HepG2 (cell line): Measurements from ENCODE around the gene ASB4. TPM values are rescaled to one million over a fixed set of nuclear protein-coding genes. Genes with fewer than 3 reads are reported as not detected.

ENCODE experiments used
- CAMTA2 ChIP-seq: sonication (generic); formaldehyde crosslinking; IDR thresholded peaks from 2 replicates; pipeline ENCODE4 v1.4.0; 2020; ENCODE audit warnings: mild to moderate bottlenecking, missing genetic modification reagents, borderline replicate concordance
- ELF3 ChIP-seq: IDR thresholded peaks from 2 replicates; pipeline ENCODE4 v1.6.1; 2016; ENCODE audit warnings: missing genetic modification reagents, missing compliant biosample characterization
- JDP2 ChIP-seq: sonication (generic); formaldehyde crosslinking; IDR thresholded peaks from 2 replicates; pipeline ENCODE4 v1.8.1; 2022; ENCODE audit warnings: missing genetic modification reagents, borderline replicate concordance
- KAT8 ChIP-seq: IDR thresholded peaks from 2 replicates; pipeline ENCODE4 v1.6.1; 2016; ENCODE audit warnings: missing genetic modification reagents, missing compliant biosample characterization
- KLF16 ChIP-seq, 2 experiments: sonication (generic) in 1 of 2; formaldehyde crosslinking in 1 of 2; IDR thresholded peaks; 2 replicates each; pipeline versions ENCODE4 v1.6.1 to v1.8.0; 2016 to 2023; ENCODE audit warnings: missing genetic modification reagents in 2 of 2, missing compliant biosample characterization in 1 of 2
- KLF6 ChIP-seq: IDR thresholded peaks from 2 replicates; pipeline ENCODE4 v1.8.0; 2016; ENCODE audit warnings: missing biosample characterization, missing genetic modification reagents
- KMT2B ChIP-seq: IDR thresholded peaks from 2 replicates; pipeline ENCODE4 v1.6.1; 2016; ENCODE audit warnings: missing genetic modification reagents, missing compliant biosample characterization
- PITX1 ChIP-seq: sonication (generic); formaldehyde crosslinking; IDR thresholded peaks from 2 replicates; pipeline ENCODE4 v1.5.1; 2020; ENCODE audit warnings: mild to moderate bottlenecking, missing genetic modification reagents
- RCOR2 ChIP-seq: IDR thresholded peaks from 2 replicates; pipeline ENCODE4 v1.6.1; 2016; ENCODE audit warnings: missing biosample characterization, missing genetic modification reagents
- WIZ ChIP-seq: sonication (generic); formaldehyde crosslinking; IDR thresholded peaks from 2 replicates; pipeline ENCODE4 v1.5.1; 2020; ENCODE audit warnings: mild to moderate bottlenecking, missing genetic modification reagents
- ZBTB38 ChIP-seq: sonication (generic); formaldehyde crosslinking; IDR thresholded peaks from 2 replicates; pipeline ENCODE4 v1.5.1; 2020; ENCODE audit warnings: mild to moderate bottlenecking, missing genetic modification reagents
- ZFP37 ChIP-seq: sonication (generic); formaldehyde crosslinking; IDR thresholded peaks from 2 replicates; pipeline ENCODE4 v1.4.0; 2020; ENCODE audit warnings: missing genetic modification reagents, borderline replicate concordance
- ZMAT3 ChIP-seq: sonication (generic); formaldehyde crosslinking; conservative IDR thresholded peaks from 2 replicates; pipeline ENCODE4 v1.7.0; 2021; ENCODE audit warnings: missing genetic modification reagents
- ZNF331 ChIP-seq: sonication (generic); formaldehyde crosslinking; IDR thresholded peaks from 2 replicates; pipeline ENCODE4 v1.4.0; 2020; ENCODE audit warnings: missing genetic modification reagents
- ZNF543 ChIP-seq: sonication (generic); formaldehyde crosslinking; IDR thresholded peaks from 2 replicates; pipeline ENCODE4 v1.4.0; 2020; ENCODE audit warnings: mild to moderate bottlenecking, missing genetic modification reagents
- ZSCAN20 ChIP-seq: sonication (generic); formaldehyde crosslinking; IDR thresholded peaks from 2 replicates; pipeline ENCODE4 v1.4.0; 2020; ENCODE audit warnings: missing genetic modification reagents, mild to moderate bottlenecking, borderline replicate concordance
- polyA plus RNA-seq, 8 experiments: library from polyadenylated mRNA; depleted of rRNA in 3 of 8; stranded (reverse) in 7 of 8; unstranded in 1 of 8; fragments of >200 nt; fragmentation: Illumina TruSeq in 4 of 8; extraction: Trizol in 4 of 8; gene quantifications; 2 replicates each; pipeline versions ENCODE4 v1.2.1 to v1.2.3, GENCODE V29; 2011 to 2016; ENCODE audit warnings: low read depth in 4 of 8, missing spikeins in 1 of 8, mixed read lengths in 1 of 8; ENCODE audit not compliant: insufficient read depth in 1 of 8
- total RNA-seq, 5 experiments: library from RNA; depleted of rRNA; stranded (reverse); fragments of >200 nt; fragmentation: Illumina TruSeq; extraction: Trizol; gene quantifications; 2 replicates each; pipeline ENCODE4 v1.2.3, GENCODE V29; 2016; ENCODE audit warnings: low read depth in 1 of 5
- TF ChIP-seq, protein P1 (sequence below): sonication (generic); formaldehyde crosslinking; conservative IDR thresholded peaks from 2 replicates; pipeline ENCODE4 v1.4.0; 2020; ENCODE audit warnings: missing genetic modification reagents
- TF ChIP-seq, protein P2 (sequence below): sonication (generic); formaldehyde crosslinking; IDR thresholded peaks from 2 replicates; pipeline ENCODE4 v1.5.1; 2020; ENCODE audit warnings: missing genetic modification reagents, mild to moderate bottlenecking, borderline replicate concordance
- TF ChIP-seq, protein P3 (sequence below): sonication (generic); formaldehyde crosslinking; IDR thresholded peaks from 2 replicates; pipeline ENCODE4 v1.4.0; 2020; ENCODE audit warnings: missing genetic modification reagents
- TF ChIP-seq, protein P4 (sequence below): IDR thresholded peaks from 2 replicates; pipeline ENCODE4 v1.6.1; 2016
- TF ChIP-seq, protein P5 (sequence below): IDR thresholded peaks from 2 replicates; pipeline ENCODE4 v1.6.1; 2016; ENCODE audit warnings: low read depth

ASB4 gene
- total and polyA plus RNA-seq, 2 of the 13 experiments (the other 11 are each of a cell fraction or from before 2014, with no cell fraction given) = 1.1 to 4.0 TPM

DNA sequence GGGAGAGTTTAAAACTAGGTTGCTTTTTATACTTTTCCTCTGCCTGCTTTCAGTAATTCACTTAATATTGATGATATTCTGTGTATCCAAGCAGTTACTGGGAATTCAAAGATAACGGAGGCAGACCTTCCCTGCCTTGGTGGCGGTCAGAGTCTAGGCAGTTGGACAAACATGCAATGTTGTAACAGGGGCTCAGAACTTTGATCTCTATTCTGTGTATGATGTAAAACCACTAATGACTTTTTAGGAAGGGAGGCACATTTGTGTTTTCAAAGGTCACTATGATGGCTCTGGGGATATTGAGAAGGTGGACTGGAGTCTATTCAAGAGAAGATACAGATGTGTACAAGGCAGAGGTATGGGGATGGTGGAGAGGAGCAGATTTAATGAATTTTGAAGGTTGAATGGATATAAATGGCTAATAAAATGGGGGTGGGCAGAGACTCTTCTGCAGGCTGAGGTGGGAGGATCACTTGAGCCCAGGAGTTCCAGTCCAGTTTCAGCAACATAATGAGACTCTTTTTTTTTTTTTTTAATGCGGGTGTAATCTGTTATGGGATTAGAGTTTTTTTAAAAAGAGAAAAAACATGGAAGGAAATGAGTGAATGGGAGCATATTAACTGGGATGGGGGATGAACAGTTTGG, 45.2 kb upstream of the ASB4 start (continued):
- TF ChIP-seq, protein P1, sequence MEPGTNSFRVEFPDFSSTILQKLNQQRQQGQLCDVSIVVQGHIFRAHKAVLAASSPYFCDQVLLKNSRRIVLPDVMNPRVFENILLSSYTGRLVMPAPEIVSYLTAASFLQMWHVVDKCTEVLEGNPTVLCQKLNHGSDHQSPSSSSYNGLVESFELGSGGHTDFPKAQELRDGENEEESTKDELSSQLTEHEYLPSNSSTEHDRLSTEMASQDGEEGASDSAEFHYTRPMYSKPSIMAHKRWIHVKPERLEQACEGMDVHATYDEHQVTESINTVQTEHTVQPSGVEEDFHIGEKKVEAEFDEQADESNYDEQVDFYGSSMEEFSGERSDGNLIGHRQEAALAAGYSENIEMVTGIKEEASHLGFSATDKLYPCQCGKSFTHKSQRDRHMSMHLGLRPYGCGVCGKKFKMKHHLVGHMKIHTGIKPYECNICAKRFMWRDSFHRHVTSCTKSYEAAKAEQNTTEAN (CRISPR knock-in tag) = peak; percentile 73; the same call in 1 of the 2 replicates
- TF ChIP-seq ZFP37 (CRISPR knock-in tag) = no peak
- TF ChIP-seq ZNF543 (CRISPR knock-in tag) = peak; percentile 73
- TF ChIP-seq, protein P2, sequence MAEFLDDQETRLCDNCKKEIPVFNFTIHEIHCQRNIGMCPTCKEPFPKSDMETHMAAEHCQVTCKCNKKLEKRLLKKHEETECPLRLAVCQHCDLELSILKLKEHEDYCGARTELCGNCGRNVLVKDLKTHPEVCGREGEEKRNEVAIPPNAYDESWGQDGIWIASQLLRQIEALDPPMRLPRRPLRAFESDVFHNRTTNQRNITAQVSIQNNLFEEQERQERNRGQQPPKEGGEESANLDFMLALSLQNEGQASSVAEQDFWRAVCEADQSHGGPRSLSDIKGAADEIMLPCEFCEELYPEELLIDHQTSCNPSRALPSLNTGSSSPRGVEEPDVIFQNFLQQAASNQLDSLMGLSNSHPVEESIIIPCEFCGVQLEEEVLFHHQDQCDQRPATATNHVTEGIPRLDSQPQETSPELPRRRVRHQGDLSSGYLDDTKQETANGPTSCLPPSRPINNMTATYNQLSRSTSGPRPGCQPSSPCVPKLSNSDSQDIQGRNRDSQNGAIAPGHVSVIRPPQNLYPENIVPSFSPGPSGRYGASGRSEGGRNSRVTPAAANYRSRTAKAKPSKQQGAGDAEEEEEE (CRISPR knock-in tag) = no peak
- TF ChIP-seq, protein P3, sequence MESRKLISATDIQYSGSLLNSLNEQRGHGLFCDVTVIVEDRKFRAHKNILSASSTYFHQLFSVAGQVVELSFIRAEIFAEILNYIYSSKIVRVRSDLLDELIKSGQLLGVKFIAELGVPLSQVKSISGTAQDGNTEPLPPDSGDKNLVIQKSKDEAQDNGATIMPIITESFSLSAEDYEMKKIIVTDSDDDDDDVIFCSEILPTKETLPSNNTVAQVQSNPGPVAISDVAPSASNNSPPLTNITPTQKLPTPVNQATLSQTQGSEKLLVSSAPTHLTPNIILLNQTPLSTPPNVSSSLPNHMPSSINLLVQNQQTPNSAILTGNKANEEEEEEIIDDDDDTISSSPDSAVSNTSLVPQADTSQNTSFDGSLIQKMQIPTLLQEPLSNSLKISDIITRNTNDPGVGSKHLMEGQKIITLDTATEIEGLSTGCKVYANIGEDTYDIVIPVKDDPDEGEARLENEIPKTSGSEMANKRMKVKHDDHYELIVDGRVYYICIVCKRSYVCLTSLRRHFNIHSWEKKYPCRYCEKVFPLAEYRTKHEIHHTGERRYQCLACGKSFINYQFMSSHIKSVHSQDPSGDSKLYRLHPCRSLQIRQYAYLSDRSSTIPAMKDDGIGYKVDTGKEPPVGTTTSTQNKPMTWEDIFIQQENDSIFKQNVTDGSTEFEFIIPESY (CRISPR knock-in tag) = peak; percentile 63
- no peak for TF ChIP-seq ZBTB38 (CRISPR knock-in tag)
- TF ChIP-seq WIZ (CRISPR knock-in tag) = peak; percentile 85; the same call in 1 of the 2 replicates
- TF ChIP-seq, protein P4, sequence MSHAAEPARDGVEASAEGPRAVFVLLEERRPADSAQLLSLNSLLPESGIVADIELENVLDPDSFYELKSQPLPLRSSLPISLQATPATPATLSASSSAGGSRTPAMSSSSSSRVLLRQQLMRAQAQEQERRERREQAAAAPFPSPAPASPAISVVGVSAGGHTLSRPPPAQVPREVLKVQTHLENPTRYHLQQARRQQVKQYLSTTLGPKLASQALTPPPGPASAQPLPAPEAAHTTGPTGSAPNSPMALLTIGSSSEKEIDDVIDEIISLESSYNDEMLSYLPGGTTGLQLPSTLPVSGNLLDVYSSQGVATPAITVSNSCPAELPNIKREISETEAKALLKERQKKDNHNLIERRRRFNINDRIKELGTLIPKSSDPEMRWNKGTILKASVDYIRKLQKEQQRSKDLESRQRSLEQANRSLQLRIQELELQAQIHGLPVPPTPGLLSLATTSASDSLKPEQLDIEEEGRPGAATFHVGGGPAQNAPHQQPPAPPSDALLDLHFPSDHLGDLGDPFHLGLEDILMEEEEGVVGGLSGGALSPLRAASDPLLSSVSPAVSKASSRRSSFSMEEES (CRISPR knock-in tag) = peak; percentile 61
- TF ChIP-seq ZNF331 (CRISPR knock-in tag) = peak; percentile 95
- peak; percentile 35; the same call in 1 of the 2 replicates for TF ChIP-seq KLF6
- peak; percentile 66 for TF ChIP-seq KMT2B (CRISPR knock-in tag)
- peak; percentile 94 for TF ChIP-seq RCOR2 (CRISPR knock-in tag)
- peak; percentile 86 for TF ChIP-seq ELF3 (CRISPR knock-in tag)
- TF ChIP-seq KAT8 (CRISPR knock-in tag) = peak; percentile 64; the same call in 1 of the 2 replicates
- TF ChIP-seq CAMTA2 (CRISPR knock-in tag) = no peak
- TF ChIP-seq PITX1 (CRISPR knock-in tag) = peak; percentile 87
- peak in 1 of 2 experiments; percentile 80; a peak in 2 of 4 replicates for TF ChIP-seq KLF16 (CRISPR knock-in tag; IDR thresholded peaks at IDR 0.05)
- peak; percentile 45; the same call in 1 of the 2 replicates for TF ChIP-seq ZMAT3 (CRISPR knock-in tag)
- TF ChIP-seq ZSCAN20 (CRISPR knock-in tag) = no peak
- TF ChIP-seq JDP2 (CRISPR knock-in tag) = peak; percentile 24; the same call in 1 of the 2 replicates
- TF ChIP-seq, protein P5, sequence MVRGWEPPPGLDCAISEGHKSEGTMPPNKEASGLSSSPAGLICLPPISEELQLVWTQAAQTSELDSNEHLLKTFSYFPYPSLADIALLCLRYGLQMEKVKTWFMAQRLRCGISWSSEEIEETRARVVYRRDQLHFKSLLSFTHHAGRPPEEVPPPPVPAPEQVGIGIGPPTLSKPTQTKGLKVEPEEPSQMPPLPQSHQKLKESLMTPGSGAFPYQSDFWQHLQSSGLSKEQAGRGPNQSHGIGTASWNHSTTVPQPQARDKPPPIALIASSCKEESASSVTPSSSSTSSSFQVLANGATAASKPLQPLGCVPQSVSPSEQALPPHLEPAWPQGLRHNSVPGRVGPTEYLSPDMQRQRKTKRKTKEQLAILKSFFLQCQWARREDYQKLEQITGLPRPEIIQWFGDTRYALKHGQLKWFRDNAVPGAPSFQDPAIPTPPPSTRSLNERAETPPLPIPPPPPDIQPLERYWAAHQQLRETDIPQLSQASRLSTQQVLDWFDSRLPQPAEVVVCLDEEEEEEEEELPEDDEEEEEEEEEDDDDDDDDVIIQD (CRISPR knock-in tag) = peak; percentile 91; the same call in 1 of the 2 replicates
